Measurements from ENCODE around the gene CACNA2D4.

DNA sequence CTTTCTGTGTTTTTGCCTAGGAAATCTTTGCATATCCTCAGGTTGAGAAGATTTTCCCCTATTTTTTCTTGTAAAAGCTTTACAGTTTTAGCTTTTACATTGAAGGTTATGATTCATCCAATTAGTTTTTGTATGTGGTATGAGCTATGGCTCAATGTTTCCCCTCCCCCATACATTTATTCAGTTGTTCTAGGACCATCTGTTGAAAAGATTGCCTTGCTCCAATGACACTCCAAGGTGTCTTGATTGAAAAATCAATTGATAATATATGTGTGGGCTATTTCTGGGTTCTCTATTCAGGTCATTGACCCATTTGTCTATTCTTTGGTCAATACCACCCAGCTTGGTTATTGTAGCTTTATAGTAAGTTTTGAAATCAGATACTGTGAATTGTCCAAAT lies 55.5 kb downstream of the CACNA2D4 start:
- TF ChIP-seq POLR2A (IDR thresholded peaks at IDR 0.05) (no peak), CTCF (IDR thresholded peaks at IDR 0.05) (no peak), EP300 (IDR thresholded peaks at IDR 0.05) (no peak)

Data from gastroesophageal sphincter (tissue), 3 donors.